ENCODE measurements around the gene BRAF.

The BRAF gene

GRCh38 chr7:140866926-140867325, 57.8 kb downstream of the BRAF start:
- H3K4me3 ChIP-seq (replicated peaks; ENCODE audit: low read depth, low read length), result no peak overlapping the region
- DNase-seq (ENCODE audit: low read depth), result no peak
- no peak for TF ChIP-seq CTCF (IDR thresholded peaks at IDR 0.05; ENCODE audit: low read length, missing control alignments)

GRCh38 chr7:140864732-140865131, 60.0 kb downstream of the BRAF start:
- no peak for TF ChIP-seq CTCF (IDR thresholded peaks at IDR 0.05; ENCODE audit: low read length, missing control alignments)
- DNase-seq (ENCODE audit: low read depth), result no peak

GRCh38 chr7:140863867-140864266, 60.9 kb downstream of the BRAF start:
- no peak overlapping the region for H3K4me3 ChIP-seq (replicated peaks; ENCODE audit: low read depth, low read length)
- DNase-seq (ENCODE audit: low read depth), result no peak
- TF ChIP-seq CTCF (IDR thresholded peaks at IDR 0.05; ENCODE audit: low read length, missing control alignments), result no peak

More at GRCh38 chr7:140864732-140865131, 60.0 kb downstream of the BRAF start:
- no peak overlapping the region for H3K4me3 ChIP-seq (replicated peaks; ENCODE audit: low read depth, low read length)

GRCh38 chr7:140863184-140863583, 61.5 kb downstream of the BRAF start:
- no peak for DNase-seq (ENCODE audit: low read depth)
- no peak for TF ChIP-seq CTCF (IDR thresholded peaks at IDR 0.05; ENCODE audit: low read length, missing control alignments)
- no peak overlapping the region for H3K4me3 ChIP-seq (replicated peaks; ENCODE audit: low read depth, low read length)

- no peak for TF ChIP-seq CTCF (IDR thresholded peaks at IDR 0.05; ENCODE audit: low read length, missing control alignments)
- H3K4me3 ChIP-seq (replicated peaks; ENCODE audit: low read depth, low read length), result no peak overlapping the region
- no peak for DNase-seq (ENCODE audit: low read depth)
Observed at GRCh38 chr7:140857048-140857447, 67.7 kb downstream of the BRAF start.

- no peak for DNase-seq (ENCODE audit: low read depth)
- no peak for TF ChIP-seq CTCF (IDR thresholded peaks at IDR 0.05; ENCODE audit: low read length, missing control alignments)
- H3K4me3 ChIP-seq (replicated peaks; ENCODE audit: low read depth, low read length), result no peak overlapping the region
Observed at GRCh38 chr7:140841166-140841715, 83.5 kb downstream of the BRAF start.

GRCh38 chr7:140831724-140832123, 93.0 kb downstream of the BRAF start:
- no peak overlapping the region for H3K4me3 ChIP-seq (replicated peaks; ENCODE audit: low read depth, low read length)
- no peak for TF ChIP-seq CTCF (IDR thresholded peaks at IDR 0.05; ENCODE audit: low read length, missing control alignments)
- no peak for DNase-seq (ENCODE audit: low read depth)
